ENCODE measurements around the gene HECA. TPM values are rescaled to one million over a fixed set of nuclear protein-coding genes. Genes with fewer than 3 reads are reported as not detected.

The HECA gene
- total RNA-seq, 2 donors from 2014 or later: 18.0 to 41.1 TPM

GRCh38 chr6:139181236-139181635, 46.4 kb downstream of the HECA start:
- intact Hi-C loops (cut with DNase I): no loop called here
- Histone ChIP-seq H3K4me3 (no peak overlapping the region), H3K9ac (ENCODE audit: low read depth in 2 of 2, low read length in 2 of 2) (no peak overlapping the region), H3K9me3 (no peaks in the 10 kb centered on the region), H3K27ac (no peak overlapping the region), H3K27me3 (no peaks in the 10 kb centered on the region), H3K4me1 (no peaks in the 10 kb centered on the region), H3K36me3 (no peaks in the 10 kb centered on the region)
- TF ChIP-seq CTCF (IDR thresholded peaks at IDR 0.05): no peak
- DNase-seq: no peak

DNA sequence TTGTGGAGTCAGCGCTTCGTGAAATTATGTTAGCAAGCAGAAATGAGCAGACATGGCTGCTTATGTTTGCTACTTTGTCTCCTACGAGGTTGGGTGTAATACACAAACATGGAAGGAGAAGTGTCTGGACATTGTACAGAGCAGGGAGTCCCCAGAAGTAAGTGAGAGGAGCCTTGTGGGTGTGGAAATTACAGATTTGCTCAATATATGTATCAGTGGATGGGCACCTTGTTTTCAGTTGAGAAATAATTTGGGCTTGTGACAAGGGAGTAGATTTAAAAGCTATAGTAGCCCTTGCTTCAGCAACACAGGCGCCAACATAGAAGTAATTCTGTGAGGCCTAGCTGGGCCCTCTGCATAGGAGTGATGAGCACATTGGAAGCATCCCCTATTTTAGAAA, 49.2 kb downstream of the HECA start:
- no peak overlapping the region for H3K4me3 ChIP-seq

GRCh38 chr6:139184459-139184858, 49.6 kb downstream of the HECA start:
- no peak overlapping the region for H3K4me3 ChIP-seq
- no peak for TF ChIP-seq CTCF (IDR thresholded peaks at IDR 0.05)
- H3K9ac ChIP-seq (ENCODE audit: low read depth in 2 of 2, low read length in 2 of 2): no peak overlapping the region
- H3K9me3 ChIP-seq: no peaks in the 10 kb centered on the region
- intact Hi-C loops (cut with DNase I): no loop called here
- H3K27me3 ChIP-seq: no peaks in the 10 kb centered on the region
- no peaks in the 10 kb centered on the region for H3K36me3 ChIP-seq
- no peak for DNase-seq
- H3K4me1 ChIP-seq: no peaks in the 10 kb centered on the region
- no peak overlapping the region for H3K27ac ChIP-seq

More for the DNA sequence above, 49.2 kb downstream of the HECA start:
- no peak overlapping the region for H3K9ac ChIP-seq (ENCODE audit: low read depth in 2 of 2, low read length in 2 of 2)
- H3K9me3 ChIP-seq: no peaks in the 10 kb centered on the region
- intact Hi-C loops (cut with DNase I): no loop called here
- TF ChIP-seq CTCF (IDR thresholded peaks at IDR 0.05): no peak
- H3K4me1 ChIP-seq: no peaks in the 10 kb centered on the region
- H3K27ac ChIP-seq: no peak overlapping the region
- no peaks in the 10 kb centered on the region for H3K36me3 ChIP-seq
- DNase-seq: no peak
- no peaks in the 10 kb centered on the region for H3K27me3 ChIP-seq

DNA sequence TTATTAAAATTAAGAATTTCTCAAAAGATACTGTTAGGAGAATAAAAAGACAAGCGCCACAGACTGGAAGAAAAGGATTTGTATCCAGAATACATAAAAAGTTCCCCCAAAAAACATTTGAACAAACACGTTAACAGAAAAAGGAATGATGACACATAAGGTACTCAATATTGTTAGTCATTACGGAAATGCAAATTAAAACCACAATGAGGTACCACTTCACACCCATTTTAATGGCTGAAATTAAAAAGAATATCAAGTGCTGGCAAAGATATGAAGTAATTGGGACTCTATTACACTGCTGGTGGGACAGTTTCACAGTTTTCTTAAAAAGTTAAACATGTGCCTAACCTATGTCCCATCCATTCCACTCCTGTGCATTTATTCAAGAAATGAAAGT, 51.4 kb downstream of the HECA start:
- TF ChIP-seq CTCF (IDR thresholded peaks at IDR 0.05): no peak
- no peaks in the 10 kb centered on the region for H3K4me1 ChIP-seq
- no peak overlapping the region for H3K9ac ChIP-seq (ENCODE audit: low read depth in 2 of 2, low read length in 2 of 2)
- no peak overlapping the region for H3K4me3 ChIP-seq
- intact Hi-C loops (cut with DNase I): no loop called here
- H3K9me3 ChIP-seq: no peaks in the 10 kb centered on the region
- no peak overlapping the region for H3K27ac ChIP-seq
- no peak for DNase-seq
- H3K36me3 ChIP-seq: no peaks in the 10 kb centered on the region
- H3K27me3 ChIP-seq: no peaks in the 10 kb centered on the region

GRCh38 chr6:139186692-139187091, 51.8 kb downstream of the HECA start:
- Histone ChIP-seq H3K27me3 (no peaks in the 10 kb centered on the region), H3K9ac (ENCODE audit: low read depth in 2 of 2, low read length in 2 of 2) (no peak overlapping the region), H3K27ac (no peak overlapping the region), H3K4me1 (no peaks in the 10 kb centered on the region), H3K36me3 (no peaks in the 10 kb centered on the region), H3K9me3 (no peaks in the 10 kb centered on the region), H3K4me3 (no peak overlapping the region)
- DNase-seq: no peak
- intact Hi-C loops (cut with DNase I): no loop called here
- TF ChIP-seq CTCF (IDR thresholded peaks at IDR 0.05): no peak

DNA sequence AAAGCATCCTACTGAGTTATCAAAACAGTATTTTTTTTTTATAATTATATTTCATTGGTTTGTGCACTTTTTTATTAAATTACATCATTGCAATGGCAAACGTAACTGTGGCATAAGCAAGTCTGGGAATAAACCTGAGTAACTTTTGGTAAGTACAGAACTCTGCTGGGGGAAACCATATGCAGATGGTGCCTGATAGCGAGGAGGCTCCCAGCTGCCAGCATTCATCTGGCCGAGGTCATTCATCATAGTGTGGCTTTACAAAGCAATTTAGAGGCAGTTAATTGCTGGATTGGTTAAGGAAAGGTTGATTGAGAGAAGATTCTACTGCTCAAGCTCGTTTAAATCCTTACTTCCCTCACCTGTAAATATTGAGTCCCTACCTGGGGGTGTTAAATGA, 52.6 kb downstream of the HECA start:
- Histone ChIP-seq H3K4me1 (no peaks in the 10 kb centered on the region), H3K4me3 (no peak overlapping the region), H3K27ac (no peak overlapping the region), H3K27me3 (no peaks in the 10 kb centered on the region), H3K9me3 (no peaks in the 10 kb centered on the region), H3K36me3 (no peaks in the 10 kb centered on the region), H3K9ac (ENCODE audit: low read depth in 2 of 2, low read length in 2 of 2) (no peak overlapping the region)
- TF ChIP-seq CTCF (IDR thresholded peaks at IDR 0.05): no peak
- no peak for DNase-seq
- intact Hi-C loops (cut with DNase I): no loop called here

Data from colonic mucosa (tissue), 4 donors.